NCI-H345 (cell line): ENCODE results near the gene TNFRSF18.

Experiments used
- DNase-seq: peaks from one replicate; lab custom pipeline; 2025; lab: John Stamatoyannopoulos, UW

Gene TNFRSF18

GRCh38 chr1:1240822-1241587, 34.6 kb upstream of the TNFRSF18 start:
- no peak for DNase-seq

DNA sequence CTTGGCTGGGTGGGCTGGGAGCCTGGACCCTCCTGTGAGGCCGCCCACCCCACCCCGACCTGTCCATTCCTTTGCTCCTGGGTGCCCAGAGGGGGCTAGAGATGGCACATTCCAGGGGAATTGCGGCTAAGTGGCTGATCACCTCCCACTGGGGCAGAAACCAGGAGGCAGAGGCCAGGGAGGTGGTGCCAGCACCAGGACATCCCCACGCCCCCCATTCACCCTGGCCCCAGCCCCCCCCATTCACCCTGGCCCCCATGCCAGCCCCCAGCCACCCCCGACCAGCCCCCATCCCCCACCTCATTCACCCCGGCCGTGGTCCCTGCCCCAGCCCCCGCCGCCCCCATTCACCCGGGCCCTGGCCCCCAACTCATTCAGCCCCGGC, 33.9 kb upstream of the TNFRSF18 start:
- no peak for DNase-seq

DNA sequence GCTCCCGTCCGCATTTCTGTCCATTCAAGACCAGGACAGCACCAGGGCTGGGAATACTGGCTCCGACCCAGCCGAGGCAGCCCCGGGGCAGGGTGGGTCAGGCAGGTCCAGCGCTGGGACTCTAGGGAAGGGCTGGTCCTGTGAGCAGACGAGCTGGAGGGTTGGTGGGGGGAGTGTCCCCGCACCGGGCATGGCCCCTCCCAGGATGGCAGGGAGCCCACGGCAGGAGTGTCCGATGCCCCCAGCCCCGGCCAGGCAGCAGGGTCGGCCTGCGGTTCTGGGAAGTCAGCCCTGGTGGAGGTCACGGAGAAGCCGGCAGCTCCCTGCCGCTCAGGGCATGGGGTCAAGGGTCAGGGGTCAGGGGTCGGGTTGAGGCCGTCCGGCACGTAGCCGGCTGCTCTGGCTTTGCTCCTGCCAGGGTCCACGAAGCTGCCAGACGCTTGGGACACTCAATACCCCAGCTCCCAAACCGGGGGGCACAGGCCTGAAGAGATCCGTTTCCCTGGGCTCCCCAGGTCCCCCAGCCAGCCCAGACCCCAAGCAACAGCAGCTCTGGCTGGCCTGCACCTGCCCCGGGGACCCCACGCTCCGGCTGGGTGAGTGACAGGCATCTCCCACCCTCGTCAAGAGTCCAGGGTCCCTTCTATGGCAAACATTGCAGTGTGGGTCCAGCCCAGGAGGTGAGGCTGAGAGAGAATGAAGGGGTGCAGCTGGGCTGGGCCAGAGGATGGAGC, 33.4 kb upstream of the TNFRSF18 start:
- no peak for DNase-seq

GRCh38 chr1:1239227-1239613, 32.8 kb upstream of the TNFRSF18 start:
- no peak for DNase-seq

DNA sequence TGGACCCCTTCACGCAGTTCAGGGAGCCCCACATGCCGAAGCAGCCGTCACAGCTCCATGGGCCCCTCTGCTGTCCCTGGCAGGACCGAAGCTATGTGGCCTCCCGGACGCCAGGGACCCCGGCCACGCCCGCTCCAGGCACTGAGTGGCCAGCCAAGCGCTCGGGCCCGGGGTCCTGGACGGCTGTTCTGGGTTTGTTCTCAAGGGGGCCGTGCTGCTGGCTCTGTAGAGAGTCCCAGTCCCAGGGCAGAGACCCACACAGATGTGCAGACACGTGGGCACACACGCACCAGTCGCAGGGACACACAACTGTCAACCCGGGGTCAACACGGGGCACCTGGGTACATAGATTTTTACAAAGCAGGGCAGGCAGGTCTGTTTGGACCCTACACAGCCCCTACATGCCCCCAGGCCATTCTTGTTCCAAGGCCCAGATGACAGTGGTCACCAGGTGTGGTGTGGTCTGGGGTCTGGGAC, 32.3 kb upstream of the TNFRSF18 start:
- DNase-seq, result no peak

DNA sequence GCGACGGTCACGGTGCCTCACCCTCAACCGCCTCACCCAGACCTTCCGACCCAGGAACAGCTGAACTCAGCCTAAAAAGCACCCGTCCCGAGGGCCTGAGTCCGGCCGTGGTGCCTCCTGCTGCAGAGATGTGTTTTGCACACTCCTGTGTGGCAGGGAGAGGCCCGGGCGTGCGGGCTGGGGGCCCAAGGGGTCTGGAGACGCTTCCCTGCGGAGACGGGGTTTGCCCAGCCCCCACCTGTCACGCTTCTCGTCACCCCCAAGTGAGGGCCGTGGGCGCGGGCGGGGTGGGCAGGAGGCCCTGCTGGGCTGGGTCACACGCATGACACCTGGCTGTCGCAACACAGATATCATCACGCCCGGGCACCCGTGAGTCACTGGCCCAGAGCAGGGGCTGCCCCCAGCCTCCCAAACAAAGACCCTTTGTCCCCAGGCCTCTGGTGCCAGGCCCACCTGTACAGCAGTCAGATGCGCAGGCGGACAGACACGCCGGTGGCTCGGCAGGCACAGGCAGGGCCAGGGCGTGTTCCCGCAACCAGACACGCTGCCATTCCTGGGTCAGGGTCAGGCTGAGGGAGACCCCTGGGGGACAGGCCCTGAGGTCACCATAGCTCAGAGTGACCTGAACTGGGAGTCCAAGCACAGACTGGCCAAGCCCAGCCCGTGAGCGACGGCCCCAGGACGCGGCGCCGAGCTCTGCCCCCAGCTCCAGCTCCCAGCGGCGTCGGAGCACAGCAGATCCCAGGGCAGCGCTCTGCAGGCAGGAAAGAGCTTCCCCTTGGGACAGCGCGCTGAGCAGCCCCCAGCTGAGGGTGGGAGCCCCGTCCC, 31.7 kb upstream of the TNFRSF18 start:
- no peak for DNase-seq

- no peak for DNase-seq
Measured at GRCh38 chr1:1236945-1237873, 30.8 kb upstream of the TNFRSF18 start.

- DNase-seq, result no peak
Measured at GRCh38 chr1:1236176-1236763, 29.9 kb upstream of the TNFRSF18 start.

DNA sequence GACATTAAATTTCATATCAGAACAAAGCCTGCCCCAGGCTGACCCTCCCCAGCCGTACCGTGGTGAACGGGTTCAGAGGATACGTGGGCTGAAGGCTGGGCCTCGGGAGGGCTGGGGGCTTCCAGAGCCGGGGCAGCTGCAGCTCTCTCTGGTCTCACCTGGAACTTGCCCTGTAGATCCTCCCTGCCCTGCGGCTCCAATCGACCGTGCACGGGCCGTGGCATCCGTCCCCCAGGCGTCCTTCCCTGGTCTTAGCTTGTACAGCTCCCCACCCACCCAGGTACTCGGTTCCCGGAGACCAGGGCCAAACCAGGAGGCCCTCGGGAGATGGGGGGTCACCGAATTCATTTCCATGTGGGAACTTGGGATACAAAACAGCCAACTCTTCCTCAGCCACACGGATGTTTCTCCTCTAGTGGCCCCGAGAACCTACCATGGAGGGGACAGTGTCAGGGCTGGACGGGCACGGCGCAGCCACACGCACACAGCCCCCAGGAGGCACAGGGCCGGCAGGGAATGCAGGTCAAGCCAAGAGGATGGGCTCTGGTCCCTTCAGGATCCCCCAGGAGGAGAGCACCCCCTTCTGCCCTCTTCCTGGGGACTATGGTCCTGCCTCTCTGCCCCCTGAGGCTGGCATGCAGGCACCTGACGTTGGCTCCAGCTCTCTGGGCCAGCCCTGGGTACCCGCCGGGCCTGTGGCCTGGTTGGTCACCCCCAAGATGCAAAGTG, 28.8 kb upstream of the TNFRSF18 start:
- DNase-seq, result no peak

DNA sequence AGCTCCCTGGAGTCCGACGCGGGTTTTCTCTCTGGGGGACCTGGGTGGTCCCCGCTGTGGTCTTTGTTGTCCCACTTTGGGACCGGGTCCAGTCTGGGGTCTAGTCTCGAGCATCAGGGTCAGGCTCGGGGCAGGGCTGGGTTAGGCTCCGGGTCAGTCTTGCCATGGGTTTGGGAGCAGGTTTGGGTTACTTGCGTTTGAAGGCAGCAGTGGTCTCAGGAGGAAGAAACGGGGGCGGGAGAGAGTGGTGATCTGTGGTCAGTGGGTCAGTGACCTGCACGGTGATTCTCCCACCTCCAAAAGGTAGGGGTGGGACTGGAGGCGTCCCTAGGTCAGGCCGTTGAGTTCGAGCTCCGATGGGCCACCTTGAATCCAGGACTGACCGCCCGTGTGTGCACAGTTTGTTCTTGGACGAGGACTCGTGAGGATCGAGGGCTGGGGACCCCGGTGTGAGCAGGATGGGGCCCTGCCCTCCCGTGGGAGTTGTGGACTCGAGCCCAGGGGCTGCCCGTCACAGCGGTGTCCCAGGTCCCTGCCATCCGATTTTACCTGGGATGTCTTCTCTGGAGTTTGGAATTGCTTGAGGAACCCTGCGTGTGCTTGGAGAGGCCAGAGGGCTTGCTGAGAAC, 27.9 kb upstream of the TNFRSF18 start:
- DNase-seq, result no peak

DNA sequence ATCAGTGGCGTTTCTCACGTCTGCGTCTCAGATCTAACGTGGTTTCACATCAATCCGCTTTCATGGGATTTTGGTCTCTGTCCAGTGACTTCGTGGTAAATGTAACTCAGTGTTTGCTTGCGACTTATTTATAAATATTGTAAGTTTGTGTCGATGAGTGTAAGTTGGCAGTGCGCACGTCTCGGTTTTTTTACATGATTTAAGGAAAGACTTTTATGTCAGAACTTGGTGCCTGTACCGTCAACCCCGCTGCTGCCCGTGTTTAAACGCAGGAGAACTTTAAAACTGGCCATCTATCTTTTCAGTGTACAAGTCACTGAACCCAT, 27.1 kb upstream of the TNFRSF18 start:
- DNase-seq, result no peak

DNA sequence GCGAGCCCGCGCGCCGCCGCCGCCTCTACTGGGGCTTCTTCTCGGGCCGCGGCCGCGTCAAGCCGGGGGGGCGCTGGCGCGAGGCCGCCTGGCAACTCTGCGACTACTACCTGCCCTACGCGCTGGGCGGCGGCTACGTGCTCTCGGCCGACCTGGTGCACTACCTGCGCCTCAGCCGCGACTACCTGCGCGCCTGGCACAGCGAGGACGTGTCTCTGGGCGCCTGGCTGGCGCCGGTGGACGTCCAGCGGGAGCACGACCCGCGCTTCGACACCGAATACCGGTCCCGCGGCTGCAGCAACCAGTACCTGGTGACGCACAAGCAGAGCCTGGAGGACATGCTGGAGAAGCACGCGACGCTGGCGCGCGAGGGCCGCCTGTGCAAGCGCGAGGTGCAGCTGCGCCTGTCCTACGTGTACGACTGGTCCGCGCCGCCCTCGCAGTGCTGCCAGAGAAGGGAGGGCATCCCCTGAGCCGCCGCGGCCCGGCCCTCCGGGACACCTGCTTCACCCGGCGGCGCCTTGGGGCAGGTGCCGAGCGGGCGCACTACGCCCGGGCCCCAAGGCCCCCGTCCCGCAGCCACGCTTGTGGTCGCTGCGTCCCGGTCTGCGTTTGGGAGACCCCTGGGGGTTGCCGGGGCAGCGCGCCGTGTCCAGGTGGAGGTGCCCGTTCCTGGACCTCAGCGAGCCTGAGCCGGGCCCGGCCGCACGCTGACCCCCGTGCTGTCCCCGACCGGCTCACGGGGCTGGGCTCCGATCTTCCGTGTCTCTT, 26.6 kb upstream of the TNFRSF18 start:
- DNase-seq, result no peak

- no peak for DNase-seq
Measured at GRCh38 chr1:1232208-1232795, 25.9 kb upstream of the TNFRSF18 start, which contains the start of gene B3GALT6. B3GALT6 (plus strand) TSS chr1:1232237; CDS start chr1:1232279, 42 bp downstream.

GRCh38 chr1:1231400-1232207, 25.2 kb upstream of the TNFRSF18 start, which contains the start of gene SDF4:
SDF4 (minus strand) TSS chr1:1232001; CDS start chr1:1228772, 3,229 bp downstream.
- DNase-seq, result peak; percentile 97

DNA sequence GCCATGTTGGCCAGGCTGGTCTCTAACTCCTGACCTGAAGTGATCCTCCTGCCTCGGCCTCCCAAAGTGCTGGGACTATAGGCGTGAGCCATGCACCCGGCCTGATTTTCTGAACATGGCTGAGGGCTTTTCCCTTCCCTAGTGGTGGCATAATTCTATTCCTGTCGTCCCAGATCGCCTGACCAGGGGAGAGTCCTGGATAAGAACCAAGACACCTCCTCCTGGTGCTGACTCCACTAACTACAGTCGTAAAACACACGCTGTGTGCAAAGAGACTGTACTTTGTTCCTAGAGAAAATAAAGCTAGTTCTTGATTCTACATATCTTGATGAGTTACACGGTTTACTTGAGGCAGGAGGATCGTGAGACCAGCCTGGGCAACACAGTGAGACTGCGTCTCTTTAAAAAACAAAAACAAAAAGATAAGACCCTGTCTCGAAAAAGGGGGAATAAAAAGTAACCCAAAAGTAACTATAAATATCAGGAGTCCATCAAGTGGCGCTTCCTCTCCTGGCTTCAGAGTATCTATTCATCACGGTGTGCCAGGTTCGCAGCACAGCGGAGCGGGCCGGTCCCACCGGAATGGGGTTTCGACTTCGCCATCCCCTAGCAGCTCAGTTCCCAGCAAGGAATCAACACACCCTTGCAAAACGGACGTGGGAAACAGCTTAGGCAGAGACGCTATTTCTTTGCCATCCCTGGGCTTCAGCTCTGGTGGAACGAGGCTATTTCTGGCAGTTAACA, 24.4 kb upstream of the TNFRSF18 start:
- DNase-seq, result no peak

DNA sequence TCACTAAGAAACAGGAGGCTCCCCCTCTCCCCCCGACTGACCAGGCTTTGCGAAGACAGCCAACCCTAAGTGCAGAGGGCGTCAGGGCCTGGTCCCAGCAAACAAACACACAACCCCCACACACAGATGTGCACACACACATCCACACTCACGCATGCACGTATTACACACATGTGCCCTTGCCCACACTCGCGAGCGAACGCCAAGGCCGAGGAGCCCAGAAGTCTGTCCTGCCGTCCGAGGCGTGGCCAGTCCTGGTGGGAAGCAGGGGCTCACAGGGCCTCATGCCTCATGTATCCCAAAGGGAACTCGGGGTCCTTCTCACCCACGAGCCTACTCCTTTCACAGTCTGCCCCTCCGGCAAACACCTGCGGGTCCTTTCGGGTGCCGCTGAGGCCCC, 23.4 kb upstream of the TNFRSF18 start:
- DNase-seq, result no peak
